NCI-H187 treated with DMSO at 0.1 percent for 48 hours (cell line): ENCODE results near the gene PFKL.

Experiments used
- DNase-seq: peaks from one replicate; lab custom pipeline; 2025; lab: John Stamatoyannopoulos, UW

PFKL gene

DNA sequence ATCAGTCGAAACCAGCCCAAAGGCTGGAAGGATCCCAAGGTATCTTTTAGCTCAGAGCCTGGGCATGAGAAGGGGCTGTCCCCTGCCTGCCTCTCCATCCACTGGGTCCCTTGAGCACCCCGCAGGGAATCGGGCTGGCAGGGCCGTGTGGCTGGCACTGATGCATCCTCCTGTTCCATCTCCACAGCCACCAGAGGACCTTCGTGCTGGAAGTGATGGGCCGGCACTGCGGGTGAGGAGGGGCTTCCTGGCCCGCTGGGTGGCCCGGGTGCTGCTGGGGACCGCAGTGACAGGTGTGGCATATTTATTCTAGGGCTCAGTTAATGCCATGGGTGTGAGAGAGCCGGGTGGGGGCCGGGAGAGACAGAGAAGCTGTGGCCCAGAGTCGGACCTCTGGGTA, 13.6 kb downstream of the PFKL start:
- no peak for DNase-seq

DNA sequence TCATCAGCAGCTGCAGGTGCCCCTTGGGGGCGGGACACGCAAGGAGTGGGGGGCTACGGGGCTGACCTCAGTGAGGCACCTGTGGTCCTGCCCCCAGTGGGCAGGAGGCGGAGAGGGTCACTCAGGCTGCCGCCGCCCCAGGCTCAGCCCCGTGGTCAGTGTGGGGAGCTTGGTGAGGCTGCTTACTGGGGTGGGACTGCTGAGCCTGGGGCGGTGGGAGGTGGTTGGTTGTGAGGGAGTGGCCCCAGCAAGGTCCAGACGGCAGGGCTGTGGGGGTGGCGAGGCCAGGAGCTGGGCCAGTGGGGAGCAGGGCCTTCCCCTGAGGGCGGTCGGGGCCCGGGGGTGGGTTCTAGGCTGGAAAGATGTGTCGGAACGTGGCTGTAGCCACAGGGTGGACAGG, 14.3 kb downstream of the PFKL start:
- DNase-seq, result no peak

- no peak for DNase-seq
Measured at GRCh38 chr21:44314561-44314960, 14.7 kb downstream of the PFKL start.

GRCh38 chr21:44315691-44316203, 15.9 kb downstream of the PFKL start:
- DNase-seq, result no peak

DNA sequence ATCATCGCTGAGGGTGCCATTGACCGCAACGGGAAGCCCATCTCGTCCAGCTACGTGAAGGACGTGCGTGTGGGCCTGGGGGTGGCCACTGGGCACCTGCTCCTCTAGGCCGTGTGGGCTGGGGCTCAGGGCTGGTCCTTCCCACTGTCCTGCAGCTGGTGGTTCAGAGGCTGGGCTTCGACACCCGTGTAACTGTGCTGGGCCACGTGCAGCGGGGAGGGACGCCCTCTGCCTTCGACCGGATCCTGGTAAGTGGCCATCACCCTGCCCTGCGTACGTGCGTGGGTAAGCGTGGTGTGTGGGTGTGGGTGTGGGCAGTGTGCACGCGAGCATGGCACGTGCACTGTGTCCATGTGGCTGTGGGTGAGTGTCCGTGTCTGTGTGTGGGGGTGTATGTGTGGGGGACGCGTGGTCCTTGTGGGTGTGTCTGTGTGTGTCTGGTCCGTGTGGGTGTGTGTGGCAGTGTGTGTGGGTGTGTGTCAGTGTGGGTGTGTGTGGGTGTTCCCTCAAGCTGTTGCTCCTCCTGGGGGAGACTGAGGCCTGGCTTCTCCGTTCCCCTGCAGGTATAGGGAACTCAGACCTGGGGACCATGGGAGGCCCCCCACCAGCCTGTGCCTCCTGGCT, 16.5 kb downstream of the PFKL start:
- DNase-seq, result no peak

- DNase-seq, result no peak
Measured at GRCh38 chr21:44317241-44317782, 17.5 kb downstream of the PFKL start.

- no peak for DNase-seq
Measured at GRCh38 chr21:44317871-44318270, 18.0 kb downstream of the PFKL start.

- DNase-seq, result no peak
Measured at GRCh38 chr21:44318489-44319285, 18.8 kb downstream of the PFKL start.

- DNase-seq, result no peak
Measured at GRCh38 chr21:44319407-44320065, 19.7 kb downstream of the PFKL start.

GRCh38 chr21:44320847-44321246, 21.0 kb downstream of the PFKL start:
- DNase-seq, result no peak

GRCh38 chr21:44321846-44322450, 22.1 kb downstream of the PFKL start:
- DNase-seq, result no peak

GRCh38 chr21:44322621-44323325, 22.9 kb downstream of the PFKL start:
- no peak for DNase-seq

- DNase-seq, result no peak
Measured at GRCh38 chr21:44323591-44323990, 23.7 kb downstream of the PFKL start.

- DNase-seq, result no peak
Measured at GRCh38 chr21:44324106-44324853, 24.4 kb downstream of the PFKL start.

DNA sequence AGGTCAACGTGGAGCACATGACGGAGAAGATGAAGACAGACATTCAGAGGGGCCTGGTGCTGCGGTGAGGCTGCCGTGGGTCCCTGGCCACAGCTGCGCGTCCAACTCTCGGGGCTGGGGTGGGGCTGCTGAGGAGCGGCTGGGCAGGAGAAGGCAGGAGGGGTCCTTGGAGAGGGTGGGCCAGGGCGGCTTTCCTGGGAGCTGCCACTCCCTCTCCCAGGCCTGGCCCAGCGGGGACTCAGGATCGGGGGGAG, 24.9 kb downstream of the PFKL start:
- no peak for DNase-seq

DNA sequence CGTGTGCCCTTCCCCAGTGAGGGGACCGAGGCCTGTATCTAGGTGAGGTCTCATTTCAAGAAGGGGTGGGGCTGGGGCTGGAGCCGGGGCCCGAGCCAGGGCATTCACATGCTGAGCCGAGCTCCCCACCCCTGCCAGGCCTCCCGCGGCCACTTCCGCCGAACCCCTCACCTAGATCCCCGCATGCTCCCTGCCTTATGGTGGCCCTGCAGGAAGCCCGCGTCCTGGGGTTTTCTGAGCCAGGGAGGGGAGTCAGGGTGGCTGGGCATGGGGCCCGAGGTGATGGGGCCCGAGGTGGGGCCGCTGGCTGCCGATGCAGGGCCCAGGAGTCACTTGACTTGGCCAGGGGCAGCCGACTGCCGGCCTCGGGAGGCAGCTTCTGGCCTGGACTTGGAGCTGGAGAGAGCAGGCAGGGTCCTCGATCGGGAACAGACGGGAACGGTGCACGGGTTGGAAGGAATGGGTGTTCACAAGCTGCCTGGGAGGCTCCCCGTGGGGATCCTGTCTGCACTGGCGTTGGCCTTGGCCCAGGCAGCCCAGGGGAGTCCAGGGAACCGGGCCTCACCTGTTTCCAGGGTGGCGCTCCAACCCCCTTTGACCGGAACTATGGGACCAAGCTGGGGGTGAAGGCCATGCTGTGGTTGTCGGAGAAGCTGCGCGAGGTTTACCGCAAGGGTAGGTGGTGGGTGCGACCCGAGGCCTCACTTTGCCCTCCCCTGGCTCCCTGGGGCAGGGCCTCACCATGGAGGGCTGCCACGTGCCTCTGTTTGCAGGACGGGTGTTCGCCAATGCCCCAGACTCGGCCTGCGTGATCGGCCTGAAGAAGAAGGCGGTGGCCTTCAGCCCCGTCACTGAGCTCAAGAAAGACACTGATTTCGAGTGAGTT, 25.8 kb downstream of the PFKL start:
- no peak for DNase-seq

GRCh38 chr21:44326272-44326647, 26.4 kb downstream of the PFKL start:
- no peak for DNase-seq

GRCh38 chr21:44326716-44327602, 27.1 kb downstream of the PFKL start:
- no peak for DNase-seq

- no peak for DNase-seq
Measured at GRCh38 chr21:44327603-44327974, 27.7 kb downstream of the PFKL start.
